ENCODE measurements around the gene PHACTR1.

DNA sequence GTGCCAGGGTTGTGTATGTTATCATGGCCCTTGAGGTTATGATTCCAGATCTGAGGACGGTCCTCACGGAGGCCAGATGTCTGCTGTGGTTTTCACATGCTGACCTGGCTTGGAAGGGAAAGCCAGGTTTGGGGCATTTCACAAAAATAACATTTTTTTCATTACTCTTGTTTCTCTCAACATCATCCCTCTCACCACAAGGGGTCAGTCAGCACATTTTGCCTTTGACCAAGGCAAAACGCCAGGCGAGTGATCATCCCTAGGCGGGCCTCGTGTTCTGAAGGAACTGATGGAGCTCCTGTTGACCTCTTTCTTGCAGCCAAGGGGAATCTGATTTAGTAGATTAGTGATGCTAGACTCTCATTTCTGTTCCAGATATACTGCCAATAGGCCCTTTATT is 478.3 kb downstream of the PHACTR1 start:
- TF ChIP-seq, protein P1, sequence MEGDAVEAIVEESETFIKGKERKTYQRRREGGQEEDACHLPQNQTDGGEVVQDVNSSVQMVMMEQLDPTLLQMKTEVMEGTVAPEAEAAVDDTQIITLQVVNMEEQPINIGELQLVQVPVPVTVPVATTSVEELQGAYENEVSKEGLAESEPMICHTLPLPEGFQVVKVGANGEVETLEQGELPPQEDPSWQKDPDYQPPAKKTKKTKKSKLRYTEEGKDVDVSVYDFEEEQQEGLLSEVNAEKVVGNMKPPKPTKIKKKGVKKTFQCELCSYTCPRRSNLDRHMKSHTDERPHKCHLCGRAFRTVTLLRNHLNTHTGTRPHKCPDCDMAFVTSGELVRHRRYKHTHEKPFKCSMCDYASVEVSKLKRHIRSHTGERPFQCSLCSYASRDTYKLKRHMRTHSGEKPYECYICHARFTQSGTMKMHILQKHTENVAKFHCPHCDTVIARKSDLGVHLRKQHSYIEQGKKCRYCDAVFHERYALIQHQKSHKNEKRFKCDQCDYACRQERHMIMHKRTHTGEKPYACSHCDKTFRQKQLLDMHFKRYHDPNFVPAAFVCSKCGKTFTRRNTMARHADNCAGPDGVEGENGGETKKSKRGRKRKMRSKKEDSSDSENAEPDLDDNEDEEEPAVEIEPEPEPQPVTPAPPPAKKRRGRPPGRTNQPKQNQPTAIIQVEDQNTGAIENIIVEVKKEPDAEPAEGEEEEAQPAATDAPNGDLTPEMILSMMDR (IDR thresholded peaks at IDR 0.05; ENCODE audit: low read depth, low read length) = peak; percentile 59
- no peak for TF ChIP-seq EZH2phosphoT487 (IDR thresholded peaks at IDR 0.05; ENCODE audit: low read depth)

Data from OCI-LY3 (cell line).